Fibroblast of lung (primary cell): ENCODE measurements around the gene WNT11. TPM values are rescaled to one million over a fixed set of nuclear protein-coding genes. Genes with fewer than 3 reads are reported as not detected.

Experiments
- DNase-seq, 2 donors: peaks; one replicate each; pipeline versions ENCODE4 v3.0.0 to v3.0.0-alpha.2; 2010; ENCODE audit warnings: low read depth in 2 of 2
- H2AFZ ChIP-seq: 2 replicates; pipeline ENCODE4 v1.5.1; 2012; ENCODE audit warnings: low read length, control low read depth, inconsistent platforms
- H3K27ac ChIP-seq: 2 replicates; pipeline ENCODE4 v1.5.1; 2011; ENCODE audit warnings: low read length, control low read depth; ENCODE audit not compliant: insufficient read depth
- H3K27me3 ChIP-seq: 2 replicates; pipeline ENCODE4 v1.5.1; 2011; ENCODE audit warnings: mild to moderate bottlenecking, low read length; ENCODE audit not compliant: control insufficient read depth, insufficient read depth
- H3K36me3 ChIP-seq: 2 replicates; pipeline ENCODE4 v1.5.1; 2011; ENCODE audit warnings: low read length; ENCODE audit not compliant: control insufficient read depth, insufficient read depth
- H3K4me1 ChIP-seq: 2 replicates; pipeline ENCODE4 v1.5.1; 2011; ENCODE audit warnings: low read length; ENCODE audit not compliant: control insufficient read depth, insufficient read depth; ENCODE audit errors: extremely low read depth
- H3K4me2 ChIP-seq: 2 replicates; pipeline ENCODE4 v1.5.1; 2011; ENCODE audit warnings: low read length, control low read depth; ENCODE audit not compliant: insufficient read depth; ENCODE audit errors: extremely low read depth
- H3K4me3 ChIP-seq, 4 experiments: fragments of 200-600 bp in 1 of 4; sonication (generic) in 1 of 4; replicated peaks in 1 of 4; 2 replicates each; pipeline ENCODE4 v1.5.1; 2011 to 2016; ENCODE audit warnings: low read length in 4 of 4, low read depth in 3 of 4, mild to moderate bottlenecking in 3 of 4, control low read depth in 2 of 4, inconsistent platforms in 1 of 4, mixed read lengths in 1 of 4; ENCODE audit not compliant: insufficient read depth in 1 of 4; ENCODE audit errors: control extremely low read depth in 1 of 4
- H3K79me2 ChIP-seq: 2 replicates; pipeline ENCODE4 v1.5.1; 2012; ENCODE audit warnings: mild to moderate bottlenecking, low read length, inconsistent platforms; ENCODE audit not compliant: control insufficient read depth, insufficient read depth
- H3K9ac ChIP-seq: 2 replicates; pipeline ENCODE4 v1.5.1; 2011; ENCODE audit warnings: mild to moderate bottlenecking, low read length, control low read depth; ENCODE audit not compliant: insufficient read depth
- H3K9me3 ChIP-seq: 2 replicates; pipeline ENCODE4 v1.5.1; 2012; ENCODE audit warnings: low read depth, low read length; ENCODE audit not compliant: control insufficient read depth, insufficient read depth
- H4K20me1 ChIP-seq: 2 replicates; pipeline ENCODE4 v1.5.1; 2011; ENCODE audit warnings: low read length; ENCODE audit not compliant: control insufficient read depth, insufficient read depth; ENCODE audit errors: extremely low read depth
- EZH2 ChIP-seq: IDR thresholded peaks from 2 replicates; pipeline ENCODE4 v1.5.1; 2012; ENCODE audit warnings: low read length, control low read depth, mild to moderate bottlenecking; ENCODE audit errors: missing control alignments
- polyA plus RNA-seq, 2 donors: library from polyadenylated mRNA; depleted of rRNA in 1 of 2; stranded (reverse) in 1 of 2; unstranded in 1 of 2; fragments of >200 nt; gene quantifications; 2 replicates each; pipeline ENCODE4 v1.2.1, GENCODE V29; 2011 to 2012; ENCODE audit warnings: missing spikeins in 1 of 2
- total RNA-seq: library from RNA; depleted of rRNA; stranded (reverse); fragments of >200 nt; gene quantifications from 2 replicates; pipeline ENCODE4 v1.2.1, GENCODE V29; 2014
- TF ChIP-seq, protein P1 (sequence below), 2 donors: IDR thresholded peaks in 1 of 2; conservative IDR thresholded peaks in 1 of 2; 1 replicate in 1 of 2; 2 replicates in 1 of 2; pipeline ENCODE4 v1.5.1; 2011 to 2012; ENCODE audit warnings: low read length in 2 of 2, control low read depth in 1 of 2, inconsistent platforms in 1 of 2, low read depth in 1 of 2, mild to moderate bottlenecking in 1 of 2

The WNT11 gene
- total and polyA plus RNA-seq, 2 donors (not counting 1 experiment from before 2014, with no cell fraction given): 0.07 to 0.33 TPM

- Histone ChIP-seq H3K9me3 (no peaks in the 10 kb centered on the region), H2AFZ (no peak overlapping the region), H3K79me2 (no peaks in the 10 kb centered on the region), H3K36me3 (no peaks in the 10 kb centered on the region), H4K20me1 (no peaks in the 10 kb centered on the region), H3K27me3 (peaks cover 5% of the 10 kb centered on the region), H3K9ac (no peak overlapping the region), H3K4me2 (no peak overlapping the region), H3K27ac (no peak overlapping the region), H3K4me1 (no peaks in the 10 kb centered on the region), H3K4me3 (no peak overlapping the region)
- no peak for DNase-seq
- TF ChIP-seq EZH2: no peak
- TF ChIP-seq, protein P1, sequence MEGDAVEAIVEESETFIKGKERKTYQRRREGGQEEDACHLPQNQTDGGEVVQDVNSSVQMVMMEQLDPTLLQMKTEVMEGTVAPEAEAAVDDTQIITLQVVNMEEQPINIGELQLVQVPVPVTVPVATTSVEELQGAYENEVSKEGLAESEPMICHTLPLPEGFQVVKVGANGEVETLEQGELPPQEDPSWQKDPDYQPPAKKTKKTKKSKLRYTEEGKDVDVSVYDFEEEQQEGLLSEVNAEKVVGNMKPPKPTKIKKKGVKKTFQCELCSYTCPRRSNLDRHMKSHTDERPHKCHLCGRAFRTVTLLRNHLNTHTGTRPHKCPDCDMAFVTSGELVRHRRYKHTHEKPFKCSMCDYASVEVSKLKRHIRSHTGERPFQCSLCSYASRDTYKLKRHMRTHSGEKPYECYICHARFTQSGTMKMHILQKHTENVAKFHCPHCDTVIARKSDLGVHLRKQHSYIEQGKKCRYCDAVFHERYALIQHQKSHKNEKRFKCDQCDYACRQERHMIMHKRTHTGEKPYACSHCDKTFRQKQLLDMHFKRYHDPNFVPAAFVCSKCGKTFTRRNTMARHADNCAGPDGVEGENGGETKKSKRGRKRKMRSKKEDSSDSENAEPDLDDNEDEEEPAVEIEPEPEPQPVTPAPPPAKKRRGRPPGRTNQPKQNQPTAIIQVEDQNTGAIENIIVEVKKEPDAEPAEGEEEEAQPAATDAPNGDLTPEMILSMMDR (conservative IDR thresholded peaks at IDR 0.05 in 1 of 2, IDR thresholded peaks at IDR 0.05 in 1 of 2; ENCODE audit: low read depth in 1 of 2, low read length in 2 of 2): no peak
These were observed 45.3 kb upstream of the WNT11 start for GRCh38 chr11:76251576-76251975.

GRCh38 chr11:76251226-76251575, 44.9 kb upstream of the WNT11 start:
- Histone ChIP-seq H3K9me3 (no peaks in the 10 kb centered on the region), H4K20me1 (no peaks in the 10 kb centered on the region), H3K9ac (no peak overlapping the region), H3K4me3 (no peak overlapping the region), H2AFZ (no peak overlapping the region), H3K36me3 (no peaks in the 10 kb centered on the region), H3K4me1 (no peaks in the 10 kb centered on the region), H3K4me2 (no peak overlapping the region), H3K27ac (no peak overlapping the region), H3K27me3 (peaks cover 5% of the 10 kb centered on the region), H3K79me2 (no peaks in the 10 kb centered on the region)
- TF ChIP-seq EZH2: no peak
- TF ChIP-seq, protein P1 (conservative IDR thresholded peaks at IDR 0.05 in 1 of 2, IDR thresholded peaks at IDR 0.05 in 1 of 2; ENCODE audit: low read depth in 1 of 2, low read length in 2 of 2): no peak
- DNase-seq: no peak

GRCh38 chr11:76250520-76251225, 44.4 kb upstream of the WNT11 start:
- Histone ChIP-seq H3K27me3 (peaks cover 5% of the 10 kb centered on the region), H2AFZ (no peak overlapping the region), H3K27ac (no peak overlapping the region), H3K4me2 (no peak overlapping the region), H3K79me2 (no peaks in the 10 kb centered on the region), H3K4me3 (no peak overlapping the region), H3K36me3 (no peaks in the 10 kb centered on the region), H4K20me1 (no peaks in the 10 kb centered on the region), H3K9me3 (no peaks in the 10 kb centered on the region), H3K4me1 (no peaks in the 10 kb centered on the region), H3K9ac (no peak overlapping the region)
- DNase-seq: no peak
- TF ChIP-seq, protein P1 (conservative IDR thresholded peaks at IDR 0.05 in 1 of 2, IDR thresholded peaks at IDR 0.05 in 1 of 2; ENCODE audit: low read depth in 1 of 2, low read length in 2 of 2): no peak
- TF ChIP-seq EZH2: no peak
